Measurements from ENCODE around the gene CADM1. TPM values are rescaled to one million over a fixed set of nuclear protein-coding genes. Genes with fewer than 3 reads are reported as not detected.

The CADM1 gene
- total RNA-seq, 4 donors from 2014 or later: 7.4 to 61.5 (median 28.5) TPM

GRCh38 chr11:115219376-115219775 lies 284.8 kb downstream of the CADM1 start:
- intact Hi-C loops (cut with DNase I; ENCODE audit: low total_unique reads): no loop called here
- no peak for DNase-seq
- TF ChIP-seq POLR2A (IDR thresholded peaks at IDR 0.05) (no peak), CTCF (IDR thresholded peaks at IDR 0.05) (no peak)
- H3K36me3 ChIP-seq: no peaks in the 10 kb centered on the region
- H3K4me3 ChIP-seq: no peak overlapping the region
- no peaks in the 10 kb centered on the region for H3K4me1 ChIP-seq
- no peaks in the 10 kb centered on the region for H3K9me3 ChIP-seq
- H3K27me3 ChIP-seq: no peaks in the 10 kb centered on the region
- H3K27ac ChIP-seq: no peak overlapping the region

DNA sequence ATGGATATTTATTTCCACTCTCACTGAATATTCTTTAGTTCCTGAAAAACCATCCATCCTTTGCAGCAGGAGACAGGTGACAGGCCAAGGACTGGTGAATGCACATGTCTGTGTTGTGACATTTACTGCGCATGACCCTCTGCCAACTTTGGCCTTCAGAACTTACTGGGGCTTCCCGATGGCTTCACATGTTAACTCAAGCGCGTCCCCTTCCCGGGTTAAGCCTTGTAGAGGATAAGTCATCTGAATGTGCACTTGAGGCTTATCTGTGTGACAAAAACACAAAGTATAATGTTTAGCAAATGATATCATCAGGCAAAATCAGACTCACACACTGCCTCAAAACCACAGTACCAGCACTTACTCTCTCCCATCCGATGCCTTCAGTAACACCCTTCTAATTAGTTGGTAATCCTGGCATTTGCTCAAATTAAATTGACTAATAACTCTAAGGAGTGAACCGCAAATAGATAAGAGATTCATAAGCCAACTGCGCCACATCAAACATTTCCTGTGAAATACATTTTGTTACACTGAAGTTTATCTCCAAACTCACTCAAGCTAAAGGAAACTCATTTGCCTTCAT lies 286.4 kb downstream of the CADM1 start:
- H3K4me3 ChIP-seq: no peak overlapping the region
- no peak overlapping the region for H3K27ac ChIP-seq
- TF ChIP-seq CTCF (IDR thresholded peaks at IDR 0.05) (no peak), POLR2A (IDR thresholded peaks at IDR 0.05) (no peak)
- no peaks in the 10 kb centered on the region for H3K27me3 ChIP-seq
- DNase-seq: no peak
- intact Hi-C loops (cut with DNase I; ENCODE audit: low total_unique reads): no loop called here
- H3K4me1 ChIP-seq: no peaks in the 10 kb centered on the region
- H3K9me3 ChIP-seq: no peaks in the 10 kb centered on the region
- no peaks in the 10 kb centered on the region for H3K36me3 ChIP-seq

GRCh38 chr11:115215694-115216617 lies 288.3 kb downstream of the CADM1 start:
- TF ChIP-seq CTCF (IDR thresholded peaks at IDR 0.05) (no peak), POLR2A (IDR thresholded peaks at IDR 0.05) (no peak)
- no peak for DNase-seq
- intact Hi-C loops (cut with DNase I; ENCODE audit: low total_unique reads): no loop called here
- H3K9me3 ChIP-seq: no peaks in the 10 kb centered on the region
- no peaks in the 10 kb centered on the region for H3K4me1 ChIP-seq
- no peaks in the 10 kb centered on the region for H3K27me3 ChIP-seq
- no peak overlapping the region for H3K27ac ChIP-seq
- H3K4me3 ChIP-seq: no peak overlapping the region
- no peaks in the 10 kb centered on the region for H3K36me3 ChIP-seq

DNA sequence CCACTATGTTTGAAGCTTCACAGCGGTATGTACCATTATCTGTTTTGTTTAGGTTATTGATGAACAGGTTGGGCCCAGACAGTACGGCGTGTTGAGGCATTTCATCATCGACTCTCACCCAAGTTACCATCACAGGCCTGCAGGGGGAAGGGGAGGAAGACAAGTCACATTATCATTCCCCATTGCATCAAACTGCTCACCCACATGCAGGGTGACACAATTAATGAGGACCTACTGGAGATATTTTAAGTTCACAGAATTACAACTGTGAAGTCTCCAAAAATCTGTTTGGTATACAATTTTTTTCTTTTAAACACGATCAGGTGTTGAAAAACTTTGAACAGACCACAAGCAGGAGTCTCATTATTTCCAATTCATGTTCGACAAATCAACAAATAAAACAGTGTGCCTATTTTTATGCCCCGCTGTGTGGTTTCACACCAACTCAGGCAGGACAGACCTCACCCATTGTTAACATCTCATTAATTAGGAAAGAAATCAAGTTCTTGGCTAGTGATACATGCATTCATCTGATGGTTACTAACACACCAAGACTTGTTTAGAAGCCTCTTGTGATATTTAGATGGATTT lies 289.5 kb downstream of the CADM1 start:
- DNase-seq: no peak
- Histone ChIP-seq H3K36me3 (no peaks in the 10 kb centered on the region), H3K4me3 (no peak overlapping the region), H3K9me3 (no peaks in the 10 kb centered on the region), H3K27me3 (no peaks in the 10 kb centered on the region), H3K27ac (no peak overlapping the region), H3K4me1 (no peaks in the 10 kb centered on the region)
- intact Hi-C loops (cut with DNase I; ENCODE audit: low total_unique reads): no loop called here
- TF ChIP-seq POLR2A (IDR thresholded peaks at IDR 0.05): no peak
- TF ChIP-seq CTCF (IDR thresholded peaks at IDR 0.05): no peak

GRCh38 chr11:115213007-115213406 lies 291.2 kb downstream of the CADM1 start:
- no peak for DNase-seq
- Histone ChIP-seq H3K36me3 (no peaks in the 10 kb centered on the region), H3K4me3 (no peak overlapping the region), H3K4me1 (no peaks in the 10 kb centered on the region), H3K9me3 (no peaks in the 10 kb centered on the region), H3K27ac (no peak overlapping the region), H3K27me3 (no peaks in the 10 kb centered on the region)
- no peak for TF ChIP-seq CTCF (IDR thresholded peaks at IDR 0.05)
- no peak for TF ChIP-seq POLR2A (IDR thresholded peaks at IDR 0.05)
- intact Hi-C loops (cut with DNase I; ENCODE audit: low total_unique reads): no loop called here
